ENCODE measurements around the gene SNX9. TPM values are rescaled to one million over a fixed set of nuclear protein-coding genes. Genes with fewer than 3 reads are reported as not detected.
"Not testable (repeated sequence)": the region's sequence is repeated elsewhere in the genome, so short reads cannot be mapped to it uniquely, and the experiment has no call there.

SNX9 gene
- total RNA-seq, 1 donor from 2014 or later: 25.0 TPM

- Histone ChIP-seq H3K9me3 (no peaks in the 10 kb centered on the region), H3K27me3 (no peaks in the 10 kb centered on the region), H3K27ac (no peak overlapping the region), H3K36me3 (no peaks in the 10 kb centered on the region), H3K4me1 (no peaks in the 10 kb centered on the region), H3K4me3 (no peak overlapping the region)
- no peak for DNase-seq
- no peak for TF ChIP-seq CTCF (IDR thresholded peaks at IDR 0.05)
- ATAC-seq: no peak
- intact Hi-C loops (cut with DNase I): no loop called here
Measured at GRCh38 chr6:157788180-157788579, 34.9 kb upstream of the SNX9 start.

- no peak overlapping the region for H3K27ac ChIP-seq
- H3K36me3 ChIP-seq: no peaks in the 10 kb centered on the region
- no peak for TF ChIP-seq CTCF (IDR thresholded peaks at IDR 0.05)
- DNase-seq: no peak
- no peaks in the 10 kb centered on the region for H3K9me3 ChIP-seq
- no peak for ATAC-seq
- intact Hi-C loops (cut with DNase I): no loop called here
- H3K4me3 ChIP-seq: no peak overlapping the region
- H3K27me3 ChIP-seq: no peaks in the 10 kb centered on the region
- no peaks in the 10 kb centered on the region for H3K4me1 ChIP-seq
Measured at GRCh38 chr6:157789297-157789696, 33.7 kb upstream of the SNX9 start.

- Histone ChIP-seq H3K36me3 (no peaks in the 10 kb centered on the region), H3K27ac (no peak overlapping the region), H3K4me1 (no peaks in the 10 kb centered on the region), H3K27me3 (no peaks in the 10 kb centered on the region), H3K9me3 (no peaks in the 10 kb centered on the region), H3K4me3 (no peak overlapping the region)
- no peak for ATAC-seq
- DNase-seq: no peak
- TF ChIP-seq CTCF (IDR thresholded peaks at IDR 0.05): no peak
- intact Hi-C loops (cut with DNase I): no loop called here
Measured at GRCh38 chr6:157789861-157790260, 33.2 kb upstream of the SNX9 start.

GRCh38 chr6:157790548-157791160, 32.4 kb upstream of the SNX9 start:
- ATAC-seq: no peak
- intact Hi-C loops (cut with DNase I): no loop called here
- H3K36me3 ChIP-seq: no peaks in the 10 kb centered on the region
- H3K4me3 ChIP-seq: no peak overlapping the region
- H3K27me3 ChIP-seq: no peaks in the 10 kb centered on the region
- no peak overlapping the region for H3K27ac ChIP-seq
- no peak for DNase-seq
- TF ChIP-seq CTCF (IDR thresholded peaks at IDR 0.05): no peak
- H3K4me1 ChIP-seq: no peaks in the 10 kb centered on the region
- no peaks in the 10 kb centered on the region for H3K9me3 ChIP-seq

- Histone ChIP-seq H3K4me1 (no peaks in the 10 kb centered on the region), H3K4me3 (no peak overlapping the region), H3K9me3 (no peaks in the 10 kb centered on the region), H3K27me3 (no peaks in the 10 kb centered on the region), H3K27ac (no peak overlapping the region), H3K36me3 (no peaks in the 10 kb centered on the region)
- TF ChIP-seq CTCF (IDR thresholded peaks at IDR 0.05): no peak
- no peak for ATAC-seq
- intact Hi-C loops (cut with DNase I): no loop called here
- no peak for DNase-seq
Measured at GRCh38 chr6:157791450-157791849, 31.6 kb upstream of the SNX9 start.

GRCh38 chr6:157792671-157793070, 30.4 kb upstream of the SNX9 start:
- ATAC-seq (no peak), DNase-seq (no peak)
- H3K36me3 ChIP-seq: no peaks in the 10 kb centered on the region
- no peak overlapping the region for H3K4me3 ChIP-seq
- no peak overlapping the region for H3K27ac ChIP-seq
- H3K4me1 ChIP-seq: no peaks in the 10 kb centered on the region
- no peak for TF ChIP-seq CTCF (IDR thresholded peaks at IDR 0.05)
- no peaks in the 10 kb centered on the region for H3K9me3 ChIP-seq
- no peaks in the 10 kb centered on the region for H3K27me3 ChIP-seq
- intact Hi-C loops (cut with DNase I): no loop called here

GRCh38 chr6:157794012-157794411, 29.0 kb upstream of the SNX9 start:
- H3K4me3 ChIP-seq; H3K27me3 ChIP-seq; H3K9me3 ChIP-seq; ATAC-seq; H3K27ac ChIP-seq; H3K36me3 ChIP-seq; H3K4me1 ChIP-seq; intact Hi-C loops (cut with DNase I); DNase-seq: not testable (repeated sequence)

Data from upper lobe of right lung (tissue), 1 donor.